CD4-positive, alpha-beta T cell treated with Interleukin-6 for 4 hours (primary cell): ENCODE results near the gene ELAPOR1.
A peak's percentile ranks its signal among the peaks of the same experiment; 100 is the strongest.
"Not testable (repeated sequence)": the region's sequence is repeated elsewhere in the genome, so short reads cannot be mapped to it uniquely, and the experiment has no call there.

Experiments
- DNase-seq: peaks from one replicate; pipeline ENCODE4 v3.0.0-alpha.2; 2020; ENCODE audit warnings: mixed read lengths

Gene ELAPOR1

DNA sequence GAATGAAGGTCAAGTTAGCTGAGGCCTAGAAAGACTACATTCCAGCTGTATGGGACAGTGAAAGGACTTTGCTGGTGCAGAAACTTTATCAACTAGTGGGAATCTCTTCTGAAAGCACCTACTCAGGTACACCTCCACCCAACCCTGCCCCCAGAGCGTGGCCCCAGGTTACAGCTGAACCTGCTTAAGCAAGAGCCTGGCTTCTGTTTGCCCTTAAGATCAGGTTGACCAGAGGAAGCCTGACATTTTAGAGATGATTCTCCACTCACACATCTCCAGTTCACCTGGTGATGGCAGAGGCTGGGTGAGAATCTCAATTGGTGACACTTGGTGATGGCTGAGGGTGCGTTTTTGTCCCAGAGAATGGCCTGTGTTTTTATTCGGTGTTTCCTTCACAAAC, 24.0 kb downstream of the ELAPOR1 start:
- no peak for DNase-seq

DNA sequence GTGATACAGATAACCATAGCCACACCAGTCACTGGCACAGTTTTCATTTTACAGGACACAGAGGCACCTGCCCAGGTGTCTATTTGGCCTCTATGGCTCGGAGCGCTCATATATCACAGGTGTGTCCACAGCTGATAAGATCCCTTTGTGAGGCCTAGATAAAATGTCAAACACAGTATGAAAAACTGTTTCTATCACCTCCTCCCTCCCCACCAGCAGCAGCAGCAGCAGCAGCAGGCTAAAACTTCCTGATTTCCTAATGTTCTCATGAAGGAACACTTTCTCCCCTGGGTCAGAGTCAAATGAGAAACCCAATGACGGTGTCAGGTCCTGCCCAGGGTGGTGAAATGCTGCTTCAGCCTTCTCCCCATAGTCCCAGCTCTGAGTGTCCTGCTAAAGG, 24.4 kb downstream of the ELAPOR1 start:
- DNase-seq, result no peak

DNA sequence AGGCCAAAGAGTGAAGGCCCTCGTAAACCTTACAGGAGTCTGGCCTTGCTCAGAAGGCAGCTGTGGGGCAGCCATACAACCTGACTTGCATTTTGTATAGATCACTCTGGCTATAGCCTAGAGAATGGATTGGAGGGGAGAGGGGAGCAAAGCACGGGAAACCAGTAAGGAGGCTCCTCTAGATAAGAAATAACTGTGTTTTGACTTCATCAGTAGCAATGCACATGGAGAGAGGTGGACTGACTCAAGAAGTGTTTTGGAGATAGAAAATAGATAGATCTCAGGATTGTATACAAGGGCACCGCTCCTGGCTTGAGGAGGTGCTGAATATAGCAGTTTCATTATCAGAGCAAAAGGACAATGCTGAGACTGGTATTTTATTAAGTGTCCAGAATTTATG, 26.5 kb downstream of the ELAPOR1 start:
- no peak for DNase-seq

DNA sequence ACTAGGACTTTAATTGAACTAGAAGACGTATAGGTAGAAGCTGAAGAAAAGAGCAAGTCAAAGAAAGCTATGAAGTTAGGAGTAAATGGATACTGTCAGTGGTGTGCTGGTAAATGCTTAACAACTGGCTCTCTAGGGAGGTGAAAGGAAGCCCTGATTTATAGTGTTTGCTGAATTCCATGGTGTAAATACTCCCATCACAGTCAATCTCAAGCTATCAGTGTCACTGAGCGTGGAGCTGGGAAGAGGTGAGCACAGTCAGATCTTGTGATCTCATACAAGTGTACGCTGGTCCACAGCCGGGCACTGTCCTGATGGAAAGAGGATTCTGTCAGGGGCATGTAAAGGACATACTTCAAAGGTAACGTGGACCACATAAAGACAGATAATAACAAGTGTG, 28.3 kb downstream of the ELAPOR1 start:
- no peak for DNase-seq

DNA sequence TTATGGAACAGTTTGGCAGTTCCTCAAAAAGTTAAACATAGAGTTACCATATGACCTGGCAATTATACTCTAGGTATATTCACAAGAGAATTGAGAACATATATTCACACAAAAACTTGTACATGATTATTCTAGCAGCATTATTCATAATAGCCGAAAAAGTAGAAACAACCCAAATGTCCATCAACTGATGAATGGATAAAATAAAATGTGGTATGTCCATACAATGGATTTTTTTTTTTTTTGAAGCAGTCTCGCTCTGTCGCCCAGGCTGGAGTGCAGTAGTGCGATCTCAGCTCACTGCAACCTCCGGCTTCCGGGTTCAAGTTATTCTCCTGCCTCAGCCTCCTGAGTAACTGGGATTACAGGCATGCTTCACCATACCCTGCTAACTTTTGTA, 28.8 kb downstream of the ELAPOR1 start:
- not testable (repeated sequence) for DNase-seq

DNA sequence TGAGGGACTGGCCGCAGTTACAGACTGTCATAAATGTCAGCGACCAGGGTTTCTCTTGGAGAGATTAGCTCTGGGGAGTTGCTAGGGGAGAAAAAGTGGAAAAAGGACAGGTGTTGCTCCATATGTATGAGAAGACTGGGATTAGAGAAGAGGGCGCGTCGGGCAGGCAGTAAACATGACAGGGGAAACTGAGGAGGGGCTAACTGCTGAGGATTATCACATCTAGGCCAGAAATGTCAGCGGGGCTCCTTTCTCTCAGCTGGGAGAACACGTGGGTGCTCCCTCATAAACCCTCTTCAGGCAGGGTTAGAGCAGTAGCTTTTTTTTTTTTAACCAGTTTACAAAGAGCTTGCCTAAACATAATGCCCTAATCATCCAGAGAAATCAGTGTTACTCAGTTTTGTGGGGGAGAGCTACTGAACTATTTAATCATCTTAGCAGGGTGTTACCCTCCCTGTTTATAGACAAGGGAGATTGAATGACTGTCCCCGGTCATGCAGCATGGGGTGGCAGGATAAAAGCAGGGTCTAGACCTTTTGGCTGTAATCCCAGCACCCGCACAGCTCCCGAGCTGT, 35.2 kb downstream of the ELAPOR1 start:
- no peak for DNase-seq

DNA sequence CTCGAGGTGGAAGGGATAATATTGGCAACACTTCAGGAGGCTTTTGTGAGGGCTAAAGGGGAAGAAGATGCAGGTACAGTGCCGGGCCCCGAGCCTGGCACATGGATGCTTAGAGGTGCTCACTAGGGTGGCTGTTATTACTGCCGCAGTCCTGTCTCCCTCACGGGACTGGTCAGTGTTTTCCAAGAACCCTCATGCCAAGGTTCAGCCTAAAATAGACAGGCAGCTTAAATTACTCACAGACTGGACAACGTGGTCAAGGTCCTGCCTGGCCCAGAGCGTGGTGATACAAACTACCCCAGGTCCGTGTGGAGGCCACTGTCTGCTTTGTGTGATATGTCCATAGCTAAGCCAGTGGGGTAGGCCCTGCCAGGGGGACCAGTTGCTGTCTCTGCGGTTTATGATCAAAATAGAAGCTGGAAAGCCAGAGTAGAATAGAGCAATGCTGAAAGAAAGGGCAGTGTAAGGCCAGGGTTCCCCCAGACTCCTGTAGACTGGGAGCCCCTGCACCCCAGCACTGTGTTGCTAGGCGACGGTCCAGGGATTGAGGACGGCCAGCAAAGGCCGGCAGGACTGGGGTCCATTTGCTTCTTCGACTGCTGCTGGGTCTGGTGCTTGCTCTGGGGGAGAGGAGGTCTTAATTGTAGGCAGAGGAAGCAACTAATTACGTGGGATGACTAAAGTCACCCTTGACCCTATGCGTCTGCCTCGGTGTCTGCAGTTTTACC, 36.1 kb downstream of the ELAPOR1 start:
- DNase-seq, result no peak

DNA sequence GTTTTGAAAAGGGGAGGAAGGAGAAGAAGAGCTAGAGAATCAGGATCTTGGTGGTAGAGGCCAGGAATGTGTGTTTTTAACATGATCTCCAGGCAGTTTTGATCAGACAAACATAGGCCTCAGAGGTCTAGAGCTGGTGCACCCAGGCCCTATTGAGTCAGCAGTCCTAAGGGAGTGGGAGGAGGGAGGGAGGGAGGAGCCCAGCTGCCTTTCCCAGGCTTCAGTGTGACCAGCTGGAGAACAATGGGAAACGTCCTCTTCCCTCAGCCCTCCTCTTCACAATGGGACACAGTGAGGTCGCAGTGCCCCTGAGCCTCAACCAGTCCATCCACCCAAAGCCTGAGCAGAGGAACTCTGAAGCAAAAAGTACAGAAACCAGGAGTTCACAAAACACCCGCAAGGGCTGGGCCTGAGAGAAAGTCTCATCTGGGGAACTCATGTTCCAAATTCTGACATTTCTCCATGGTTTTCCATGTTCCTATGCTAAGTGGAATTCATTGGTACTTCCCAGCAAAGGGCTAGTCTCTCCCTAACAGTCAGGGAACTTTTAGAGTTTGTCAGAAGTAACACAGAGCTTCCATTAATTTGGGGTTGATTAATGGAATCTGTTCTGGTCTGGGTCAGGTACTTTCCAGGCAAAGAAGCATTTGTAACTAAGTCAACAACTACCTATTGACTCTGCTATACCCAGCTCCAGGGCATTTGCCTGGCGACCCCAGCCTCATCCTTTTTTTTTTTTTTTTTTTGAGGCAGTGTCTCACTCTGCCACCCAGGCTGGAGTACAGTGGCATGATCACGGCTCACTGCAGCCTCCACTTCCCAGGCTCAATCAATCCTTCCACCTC, 37.5 kb downstream of the ELAPOR1 start:
- DNase-seq, result no peak

DNA sequence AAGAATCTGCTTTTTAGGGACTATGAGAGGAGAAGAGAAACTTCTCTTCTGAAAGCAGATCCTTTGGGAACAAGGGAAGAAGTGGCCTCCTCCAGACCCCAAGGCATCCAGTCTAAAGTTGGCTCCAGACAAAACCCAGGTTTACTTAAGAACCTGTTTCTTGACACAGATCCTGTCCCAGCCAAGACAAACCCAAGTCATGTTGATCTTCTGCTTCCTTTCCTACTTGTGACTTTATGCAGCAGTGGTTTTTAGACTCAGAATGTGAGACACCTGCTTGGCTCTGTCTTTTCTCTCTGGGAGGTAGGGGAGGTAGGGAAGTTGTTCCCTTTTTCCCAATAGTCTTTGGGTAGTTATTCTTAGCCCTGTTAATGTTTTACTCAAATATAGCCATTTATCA, 38.3 kb downstream of the ELAPOR1 start:
- DNase-seq, result no peak

DNA sequence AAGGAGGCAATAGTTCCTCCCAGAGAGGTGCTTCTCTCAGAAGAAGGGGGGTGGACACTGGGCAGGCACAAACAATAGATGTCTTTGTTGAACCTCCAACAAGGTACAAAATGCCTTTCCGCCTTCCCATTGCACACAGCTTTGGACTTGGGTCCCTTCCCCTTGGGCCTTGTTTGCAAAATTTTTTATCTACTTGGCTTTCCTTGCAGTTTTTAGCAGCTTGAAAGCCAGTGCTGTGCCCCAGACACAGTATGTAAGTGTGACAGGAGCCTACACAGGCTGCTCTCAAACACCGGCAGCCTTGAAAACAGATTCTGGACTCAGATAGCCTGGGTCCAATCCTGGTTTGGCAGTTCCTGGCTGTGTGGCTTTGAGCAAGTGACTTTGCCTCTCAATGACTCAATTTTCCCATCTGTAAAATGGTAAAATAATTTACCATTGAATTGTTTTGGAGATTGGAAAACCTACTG, 43.0 kb downstream of the ELAPOR1 start:
- no peak for DNase-seq

DNA sequence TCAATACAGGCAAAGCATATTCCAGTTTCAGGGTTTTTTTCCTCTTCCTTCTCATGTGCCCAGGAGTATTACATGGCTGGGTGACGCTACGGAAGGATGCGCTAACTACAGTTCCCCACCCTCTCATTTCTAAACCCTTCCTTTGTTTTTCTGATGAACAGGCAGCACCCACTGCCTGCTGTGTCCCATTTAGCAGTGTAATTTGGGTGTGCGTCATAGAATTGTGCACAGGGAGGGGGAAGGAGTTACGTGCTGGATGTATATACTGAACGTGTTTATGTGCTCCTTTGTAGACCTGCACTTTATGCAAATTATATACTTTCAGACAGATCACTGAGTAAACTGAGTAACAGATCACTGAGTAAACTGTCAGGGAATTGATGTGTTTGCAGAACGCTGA, 44.5 kb downstream of the ELAPOR1 start:
- DNase-seq, result no peak

DNA sequence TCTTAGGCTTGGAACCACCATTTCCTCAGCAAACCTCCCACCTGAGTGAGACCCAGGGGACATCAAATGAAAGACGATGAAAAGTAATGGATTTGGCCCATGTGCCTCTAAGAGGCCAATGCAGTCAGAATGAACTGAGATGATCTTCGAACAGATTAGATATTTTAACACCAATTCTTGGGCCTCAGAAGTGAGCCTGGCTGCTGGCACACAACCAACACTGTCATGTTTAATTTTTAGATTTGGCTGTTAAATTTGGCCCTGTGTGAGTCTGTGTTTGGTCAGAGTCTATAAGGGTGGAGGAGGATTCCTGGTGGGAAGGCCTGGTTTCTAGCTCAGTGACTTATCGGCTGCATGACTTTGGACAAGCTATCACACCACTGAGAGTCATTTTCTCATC, 45.4 kb downstream of the ELAPOR1 start:
- DNase-seq, result no peak

DNA sequence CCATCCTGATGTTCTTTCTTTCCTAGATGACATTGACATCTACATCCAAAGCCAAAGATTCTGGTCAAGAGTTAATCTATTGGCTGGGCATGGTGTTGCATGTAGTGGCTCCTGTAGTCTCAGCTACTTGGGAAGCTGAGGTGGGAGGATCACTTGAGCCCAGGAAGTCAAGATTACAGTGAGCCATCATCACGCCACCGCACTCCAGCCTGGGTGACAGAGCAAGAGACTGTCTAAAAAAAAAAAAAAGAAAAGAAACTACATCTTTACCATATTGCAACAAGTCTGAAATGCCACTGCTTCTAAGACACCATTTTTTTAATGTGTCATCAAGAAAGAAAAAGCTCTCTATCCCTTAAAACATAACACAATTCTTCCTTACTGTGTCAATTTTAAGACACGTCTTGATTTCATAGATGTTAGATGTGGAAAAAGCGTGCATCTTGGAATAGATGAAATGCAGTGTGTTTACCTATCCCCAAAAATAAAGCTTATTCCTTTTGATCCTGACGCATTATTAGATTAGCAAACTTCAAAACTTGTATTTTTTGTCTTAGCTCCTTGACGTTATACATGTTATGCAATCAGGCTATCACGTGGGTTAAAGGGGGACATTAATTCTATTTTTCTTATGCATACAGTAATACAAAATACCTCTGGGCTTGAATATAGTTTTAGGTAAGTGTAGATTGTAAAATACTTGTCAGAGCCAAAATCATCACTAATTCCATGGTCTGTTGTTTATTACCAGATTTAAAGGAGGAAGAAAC, 46.3 kb downstream of the ELAPOR1 start:
- no peak for DNase-seq

DNA sequence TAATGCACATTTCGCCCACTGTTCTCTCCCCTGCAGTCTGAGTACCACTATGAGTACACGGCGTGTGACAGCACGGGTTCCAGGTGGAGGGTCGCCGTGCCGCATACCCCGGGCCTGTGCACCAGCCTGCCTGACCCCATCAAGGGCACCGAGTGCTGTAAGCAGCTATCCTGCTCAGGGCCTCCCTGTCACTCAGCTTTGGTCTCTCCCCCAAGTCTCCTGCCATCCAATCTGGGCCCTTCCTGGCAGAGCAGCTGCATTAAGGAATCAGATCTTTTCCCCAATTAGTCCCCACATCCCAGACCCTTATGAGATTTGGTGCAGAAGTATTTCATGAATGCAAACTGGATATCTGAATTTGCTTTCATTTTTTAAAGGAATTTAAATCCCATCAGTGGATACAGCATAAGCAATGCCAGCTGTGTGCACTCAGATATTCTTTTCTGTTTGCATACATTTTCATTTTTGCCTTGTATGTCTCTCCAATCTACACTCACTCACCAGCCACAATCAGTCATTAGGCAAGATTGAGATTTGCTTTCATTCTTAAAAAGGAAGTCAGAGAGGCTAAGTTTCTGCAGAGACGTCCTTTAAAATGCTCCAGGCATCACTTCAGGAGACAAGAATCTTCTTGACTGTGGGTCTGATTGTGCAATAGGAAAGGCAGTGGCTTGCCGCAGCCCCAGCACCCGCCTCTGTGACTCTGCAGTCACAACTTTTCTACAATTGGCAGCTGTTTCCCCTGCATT, 48.1 kb downstream of the ELAPOR1 start:
- DNase-seq, result peak; percentile 15

DNA sequence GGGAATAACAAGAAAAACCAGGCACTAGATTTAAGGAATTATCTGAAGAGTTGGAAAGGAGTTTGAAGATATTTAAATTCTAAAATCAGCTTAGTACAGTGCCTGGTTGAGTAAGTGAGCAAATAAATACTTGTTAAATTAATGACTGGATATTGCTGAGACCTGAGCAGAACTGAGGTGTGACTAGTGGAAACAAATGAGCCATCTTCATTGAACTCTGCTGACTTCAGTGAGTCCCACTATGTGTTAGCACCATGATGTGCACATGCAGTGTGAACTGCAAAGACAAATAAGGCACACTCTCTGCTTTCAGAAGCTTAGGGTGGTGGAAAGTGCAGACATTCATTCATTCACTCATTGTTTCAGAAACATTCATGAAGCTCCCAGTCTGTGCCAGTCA, 48.7 kb downstream of the ELAPOR1 start:
- no peak for DNase-seq

DNA sequence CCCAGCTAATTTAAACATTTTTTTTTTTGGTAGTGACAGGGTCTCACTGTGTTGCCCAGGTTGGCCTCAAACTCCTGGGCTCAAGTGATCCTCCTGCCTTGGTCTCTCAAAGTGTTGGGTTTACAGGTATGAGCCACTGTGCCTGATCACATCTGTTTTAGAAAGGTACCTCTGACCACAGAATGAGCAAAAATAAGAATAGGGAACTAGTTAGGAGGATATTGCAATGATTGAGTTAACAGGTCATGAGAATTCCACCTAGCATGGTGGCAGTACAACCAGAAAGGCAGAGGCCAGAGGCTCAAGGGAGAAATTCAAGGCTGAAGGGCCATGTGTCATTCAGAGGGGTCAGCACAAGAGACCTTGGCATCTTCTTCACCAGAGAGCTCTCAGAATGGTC, 49.6 kb downstream of the ELAPOR1 start:
- no peak for DNase-seq
